Activated naive CD4-positive, alpha-beta T cell treated with anti-CD3 and anti-CD28 coated beads, Interleukin-2, amount 50 U/mL, for 24 hours (primary cell): ENCODE results near the gene UNC5B.

ENCODE experiments used
- H3K27ac Mint-ChIP-seq: one replicate; pipeline ENCODE4 v1.8.0; 2021; ENCODE audit warnings: mild to moderate bottlenecking, mixed read lengths
- H3K27me3 Mint-ChIP-seq: one replicate; pipeline ENCODE4 v1.8.0; 2021; ENCODE audit warnings: mixed read lengths
- H3K36me3 Mint-ChIP-seq: one replicate; pipeline ENCODE4 v1.8.0; 2021; ENCODE audit warnings: mixed read lengths
- H3K4me1 Mint-ChIP-seq: one replicate; pipeline ENCODE4 v1.8.0; 2021; ENCODE audit warnings: mixed read lengths
- H3K4me3 Mint-ChIP-seq: one replicate; pipeline ENCODE4 v1.8.0; 2021; ENCODE audit warnings: mild to moderate bottlenecking, mixed read lengths
- H3K9me3 Mint-ChIP-seq: one replicate; pipeline ENCODE4 v1.8.0; 2021; ENCODE audit warnings: mixed read lengths

UNC5B gene

DNA sequence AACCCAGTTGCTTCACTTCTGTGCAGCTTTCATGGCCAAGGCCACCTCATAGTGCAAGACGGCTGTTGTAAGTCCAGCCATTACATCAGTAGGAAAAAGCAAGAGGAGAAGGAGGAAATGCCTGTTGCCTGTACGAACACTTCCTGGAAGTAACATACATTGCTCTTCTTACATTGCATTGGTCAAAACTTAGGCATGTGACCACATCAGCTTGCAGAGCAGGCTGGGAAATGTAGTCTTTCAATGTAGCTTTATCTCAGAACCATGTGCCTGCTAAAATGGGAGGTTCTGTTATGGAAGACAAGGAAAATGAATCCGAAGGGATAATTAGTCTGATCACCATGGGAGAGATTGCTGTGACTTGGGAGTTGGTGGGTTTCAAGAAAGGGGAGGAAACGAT, 111.0 kb downstream of the UNC5B start:
- Mint-ChIP-seq H3K4me3 (peak overlapping the region; percentile 20), H3K27ac (no peak overlapping the region), H3K4me1 (peaks cover 32% of the 10 kb centered on the region), H3K36me3 (peaks cover 11% of the 10 kb centered on the region), H3K27me3 (no peaks in the 10 kb centered on the region), H3K9me3 (no peaks in the 10 kb centered on the region)

DNA sequence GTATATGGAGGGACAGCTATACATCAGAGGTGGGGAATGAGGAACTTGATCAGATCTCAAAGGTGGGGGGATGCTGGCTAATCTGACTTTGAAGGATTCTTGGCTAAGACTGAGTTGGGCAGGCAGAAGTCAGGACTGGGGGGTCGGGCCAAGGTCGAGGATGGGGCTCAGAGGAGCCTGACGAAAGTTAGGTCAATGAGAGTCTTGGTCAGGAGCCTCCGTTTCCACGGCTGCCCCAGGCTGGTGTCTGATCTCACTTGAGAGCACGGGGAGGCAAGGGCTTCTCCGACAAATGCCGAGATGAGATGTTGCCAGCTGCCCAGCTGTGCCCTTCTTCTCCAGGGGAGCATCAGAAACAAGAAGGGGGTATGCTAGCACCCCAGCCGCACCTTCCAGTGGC, 112.4 kb downstream of the UNC5B start:
- Mint-ChIP-seq H3K4me1 (peaks cover 26% of the 10 kb centered on the region), H3K27ac (no peak overlapping the region), H3K9me3 (no peaks in the 10 kb centered on the region), H3K36me3 (peaks cover 11% of the 10 kb centered on the region), H3K27me3 (no peaks in the 10 kb centered on the region), H3K4me3 (no peak overlapping the region)

DNA sequence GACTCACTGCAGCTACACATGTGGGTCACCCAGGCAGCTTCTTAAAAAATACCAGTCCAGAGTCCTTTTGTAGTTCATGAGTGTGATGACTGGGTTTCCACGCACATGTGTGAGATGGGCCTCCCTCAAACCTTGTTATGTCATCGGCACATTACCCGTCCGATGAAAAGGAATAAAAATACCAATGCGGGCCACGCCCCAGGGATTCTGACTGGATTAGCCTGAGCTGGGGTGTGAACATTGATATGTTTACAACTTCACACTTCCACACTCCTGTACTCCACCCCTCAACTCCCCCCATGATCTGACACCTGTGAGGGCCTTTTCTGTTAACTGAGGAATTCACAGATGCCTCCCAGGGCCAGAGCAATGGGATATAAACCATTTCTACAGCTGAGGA, 112.9 kb downstream of the UNC5B start:
- H3K27ac Mint-ChIP-seq = no peak overlapping the region
- H3K4me1 Mint-ChIP-seq = peaks cover 21% of the 10 kb centered on the region
- H3K27me3 Mint-ChIP-seq = no peaks in the 10 kb centered on the region

DNA sequence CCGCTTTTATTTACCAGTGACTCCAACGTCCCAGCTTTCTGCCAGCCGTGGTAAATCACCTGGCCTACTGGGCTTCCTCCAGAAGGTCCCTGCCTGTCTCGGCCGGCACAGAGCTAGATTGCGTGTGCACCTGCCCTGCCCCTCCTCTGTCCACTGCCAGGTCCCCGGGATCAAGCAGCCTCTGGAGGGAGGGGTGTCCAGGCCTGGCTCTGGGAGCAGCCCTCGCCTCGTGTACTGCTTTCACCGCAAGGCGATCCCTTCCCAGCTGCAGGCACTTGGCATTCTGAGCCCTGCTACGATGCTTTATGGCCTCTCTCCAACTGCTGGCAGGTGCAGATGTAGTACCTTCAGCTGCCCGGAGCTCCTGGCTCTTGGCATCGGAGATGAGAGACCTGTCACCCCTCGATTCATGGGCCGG, 114.1 kb downstream of the UNC5B start:
- H3K27me3 Mint-ChIP-seq = no peaks in the 10 kb centered on the region
- peaks cover 15% of the 10 kb centered on the region for H3K36me3 Mint-ChIP-seq
- H3K27ac Mint-ChIP-seq = no peak overlapping the region
- peaks cover 17% of the 10 kb centered on the region for H3K4me1 Mint-ChIP-seq
- no peak overlapping the region for H3K4me3 Mint-ChIP-seq
- no peaks in the 10 kb centered on the region for H3K9me3 Mint-ChIP-seq

More for the DNA sequence above, 112.9 kb downstream of the UNC5B start:
- Mint-ChIP-seq H3K36me3 (peaks cover 11% of the 10 kb centered on the region), H3K4me3 (no peak overlapping the region), H3K9me3 (no peaks in the 10 kb centered on the region)

DNA sequence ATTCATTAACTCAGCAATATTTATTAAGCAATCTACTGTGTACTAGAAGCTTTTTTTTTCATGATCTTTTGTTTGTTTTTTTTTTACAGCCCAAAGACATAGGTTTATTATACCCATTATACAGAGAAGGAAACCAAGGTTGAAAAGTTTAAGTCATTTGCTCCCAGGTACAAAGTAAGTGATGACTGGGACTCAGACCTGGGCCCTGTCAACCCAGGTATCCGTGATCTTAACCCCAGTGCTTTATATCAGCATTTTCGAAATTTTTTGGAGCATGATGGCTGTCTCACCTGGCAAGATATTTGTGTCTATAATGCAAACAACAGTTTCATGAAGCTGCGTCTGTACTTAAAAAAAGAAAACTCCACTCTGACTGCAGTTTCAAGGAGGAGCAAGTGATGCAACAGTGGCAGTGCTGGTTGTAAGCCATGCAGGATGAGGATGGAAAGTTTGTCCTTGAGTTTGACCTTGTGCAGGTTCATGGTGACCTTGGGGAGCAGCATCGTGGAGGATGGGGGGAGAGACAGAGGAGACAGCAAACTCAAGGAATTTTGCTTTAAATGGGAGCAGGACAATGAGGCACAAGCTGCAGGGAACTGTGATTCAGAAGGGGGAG, 118.5 kb downstream of the UNC5B start:
- H3K4me3 Mint-ChIP-seq = no peak overlapping the region
- peaks cover 6% of the 10 kb centered on the region for H3K4me1 Mint-ChIP-seq
- no peaks in the 10 kb centered on the region for H3K27me3 Mint-ChIP-seq
- H3K27ac Mint-ChIP-seq = no peak overlapping the region
- no peaks in the 10 kb centered on the region for H3K9me3 Mint-ChIP-seq
- H3K36me3 Mint-ChIP-seq = peaks cover 7% of the 10 kb centered on the region

DNA sequence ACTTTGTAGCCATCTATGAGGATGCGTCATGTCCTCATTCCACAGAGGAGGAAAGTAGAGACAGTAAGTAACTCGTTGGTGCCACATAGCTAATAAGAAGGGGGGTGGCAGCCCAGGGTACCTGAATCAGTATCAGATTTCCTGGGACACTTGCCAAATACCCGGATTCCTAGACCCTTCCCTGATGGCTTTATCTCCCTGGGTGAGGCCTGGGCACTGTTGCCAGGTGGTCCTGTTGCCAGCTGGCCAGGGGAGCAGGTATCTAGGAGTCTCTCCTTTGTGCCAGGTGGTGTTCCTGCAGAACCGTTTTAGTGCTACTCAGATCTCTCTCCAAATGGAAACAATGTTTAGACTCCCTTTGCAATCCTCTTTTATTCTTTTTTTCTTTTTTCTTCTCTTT, 119.4 kb downstream of the UNC5B start:
- Mint-ChIP-seq H3K4me3 (no peak overlapping the region), H3K4me1 (peaks cover 6% of the 10 kb centered on the region), H3K27me3 (no peaks in the 10 kb centered on the region), H3K27ac (no peak overlapping the region), H3K9me3 (no peaks in the 10 kb centered on the region), H3K36me3 (peaks cover 7% of the 10 kb centered on the region)

DNA sequence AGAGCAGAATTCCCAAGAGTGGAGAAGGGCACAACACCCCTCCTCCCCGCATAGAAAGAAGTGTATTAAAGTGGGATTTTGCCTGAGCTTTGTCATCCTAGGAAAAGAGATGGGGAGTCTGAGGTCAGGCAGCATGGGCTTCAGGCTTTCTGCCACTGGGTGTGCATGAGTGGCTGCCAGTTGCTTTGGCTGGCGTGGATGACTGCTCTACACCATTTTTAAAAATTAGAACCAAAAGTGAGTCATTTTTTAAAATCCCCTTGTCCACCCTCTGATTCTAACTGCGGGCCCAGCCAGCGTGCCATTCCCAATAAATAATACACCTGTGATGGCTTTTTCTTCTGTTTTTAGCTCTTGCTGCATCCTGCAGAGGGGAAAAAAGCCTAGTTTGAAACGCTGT, 120.1 kb downstream of the UNC5B start:
- H3K9me3 Mint-ChIP-seq = no peaks in the 10 kb centered on the region
- H3K36me3 Mint-ChIP-seq = peaks cover 4% of the 10 kb centered on the region

DNA sequence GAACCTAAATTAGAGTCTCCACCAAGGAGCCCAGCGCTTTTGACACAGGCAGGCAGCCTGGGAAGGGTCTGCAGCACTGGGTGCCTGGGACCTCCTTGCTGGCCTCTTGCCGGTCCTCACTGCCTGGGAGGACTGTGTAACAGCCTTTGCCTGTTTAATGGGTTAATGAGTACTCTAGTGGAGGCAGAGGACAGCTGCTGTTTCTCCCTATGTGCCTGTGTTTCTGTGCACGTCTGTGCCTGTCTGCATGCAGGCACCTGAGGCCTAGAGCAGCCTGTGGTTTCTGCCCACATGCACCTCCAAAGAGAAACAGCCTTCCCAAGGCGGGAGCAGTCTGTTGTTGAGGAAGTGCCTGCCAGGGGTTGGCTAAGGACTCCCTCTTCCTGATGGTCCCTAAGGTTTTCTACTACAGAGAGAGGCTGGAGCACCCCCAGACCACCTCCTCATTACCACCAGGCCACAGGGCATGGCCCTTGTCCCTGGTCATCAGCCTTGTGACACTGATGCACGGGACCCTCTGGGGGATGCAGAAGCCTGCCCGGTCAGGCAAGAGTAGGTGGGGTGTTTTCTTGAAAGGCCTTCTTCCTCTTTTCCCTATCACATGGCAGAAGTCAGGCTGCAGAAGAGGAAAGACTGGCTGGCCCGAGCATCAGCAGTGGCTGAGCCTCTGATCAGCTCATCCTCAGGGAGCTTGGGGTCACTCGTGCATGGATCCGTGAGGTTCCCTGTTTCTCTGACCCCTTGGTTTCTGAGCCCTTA, 120.9 kb downstream of the UNC5B start:
- Mint-ChIP-seq H3K27ac (no peak overlapping the region), H3K4me1 (peaks cover 6% of the 10 kb centered on the region), H3K36me3 (peaks cover 4% of the 10 kb centered on the region), H3K9me3 (no peaks in the 10 kb centered on the region), H3K4me3 (no peak overlapping the region), H3K27me3 (no peaks in the 10 kb centered on the region)

More for the DNA sequence above, 120.1 kb downstream of the UNC5B start:
- H3K4me3 Mint-ChIP-seq = no peak overlapping the region
- peaks cover 6% of the 10 kb centered on the region for H3K4me1 Mint-ChIP-seq
- H3K27ac Mint-ChIP-seq = no peak overlapping the region
- H3K27me3 Mint-ChIP-seq = no peaks in the 10 kb centered on the region

DNA sequence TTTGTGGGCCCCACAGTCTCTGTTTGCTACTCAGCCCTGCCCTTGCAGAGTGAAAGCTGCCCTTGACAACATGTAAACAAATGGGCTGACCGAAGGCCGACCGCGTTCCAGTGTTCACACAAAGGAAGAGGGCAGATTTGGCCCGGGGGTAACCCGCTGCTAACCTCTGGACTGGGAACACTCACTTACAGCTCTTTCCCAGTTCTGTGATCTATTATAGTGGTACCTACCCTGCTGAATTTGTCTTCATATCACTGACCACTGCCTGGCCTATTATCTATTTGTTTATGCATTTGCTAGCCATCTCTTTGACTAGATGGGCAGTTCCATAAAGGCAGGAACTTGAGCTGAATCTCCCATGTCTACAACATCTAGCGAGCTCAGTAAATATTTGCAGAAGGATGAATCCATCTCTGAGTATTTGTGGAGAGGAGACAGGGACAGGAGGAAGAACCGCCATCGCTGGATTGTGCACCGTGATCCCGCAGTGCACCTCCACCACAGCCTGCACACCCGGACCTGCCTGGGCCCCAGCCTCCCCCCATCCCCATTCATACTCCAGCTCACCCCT, 121.9 kb downstream of the UNC5B start:
- peaks cover 6% of the 10 kb centered on the region for H3K4me1 Mint-ChIP-seq
- no peaks in the 10 kb centered on the region for H3K9me3 Mint-ChIP-seq
- H3K4me3 Mint-ChIP-seq = no peak overlapping the region
- H3K27ac Mint-ChIP-seq = no peak overlapping the region
- H3K27me3 Mint-ChIP-seq = no peaks in the 10 kb centered on the region
- peaks cover 4% of the 10 kb centered on the region for H3K36me3 Mint-ChIP-seq

DNA sequence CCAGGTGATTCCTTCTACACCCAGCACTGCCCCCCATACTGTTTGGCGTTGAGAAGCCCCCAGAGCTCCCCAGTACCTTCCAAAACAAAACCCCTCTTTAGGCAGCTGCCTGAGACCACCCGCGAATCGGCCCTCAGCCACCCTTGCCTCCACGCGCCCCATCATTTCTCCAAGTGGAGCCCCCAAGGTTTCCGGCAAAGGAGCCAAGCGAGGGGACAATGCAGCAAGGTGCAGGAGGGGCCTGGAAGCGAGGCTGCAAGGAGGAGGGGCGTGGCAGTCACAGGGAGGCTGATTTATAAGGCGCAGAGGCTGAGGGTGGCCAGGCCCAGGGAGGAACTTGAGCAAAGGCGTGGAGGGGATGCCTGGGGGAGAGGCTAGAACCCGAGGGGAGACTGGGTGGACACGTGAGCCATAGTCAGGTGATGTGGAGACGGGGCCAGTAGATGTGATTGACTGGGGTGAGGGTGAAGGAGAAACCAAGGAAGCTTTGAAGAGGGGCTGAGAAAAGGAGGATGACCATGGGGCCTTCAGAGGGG, 122.9 kb downstream of the UNC5B start:
- Mint-ChIP-seq H3K36me3 (peaks cover 4% of the 10 kb centered on the region), H3K9me3 (no peaks in the 10 kb centered on the region), H3K27me3 (no peaks in the 10 kb centered on the region), H3K4me3 (no peak overlapping the region), H3K4me1 (peaks cover 6% of the 10 kb centered on the region), H3K27ac (no peak overlapping the region)

DNA sequence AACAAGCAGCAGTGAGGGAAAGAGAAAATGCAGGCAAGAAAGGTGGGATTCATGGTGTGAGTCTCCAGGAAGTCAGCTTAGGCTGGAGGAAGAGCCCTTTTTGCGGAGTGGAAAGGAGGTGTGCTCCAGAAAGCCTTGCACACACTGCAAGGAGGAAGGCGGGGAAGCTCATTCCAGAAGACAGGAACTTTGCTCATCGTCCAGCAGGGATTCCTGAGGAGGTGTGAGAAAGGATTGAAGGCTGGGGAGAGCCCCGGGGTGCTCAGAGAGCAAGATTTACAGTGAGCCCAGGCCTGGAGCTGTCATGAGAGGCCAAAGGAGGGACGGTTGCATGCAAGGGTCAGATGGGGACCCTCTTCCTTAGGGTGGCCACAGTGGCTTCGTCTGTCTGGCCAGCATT, 124.3 kb downstream of the UNC5B start:
- Mint-ChIP-seq H3K9me3 (no peaks in the 10 kb centered on the region), H3K4me1 (peaks cover 3% of the 10 kb centered on the region), H3K36me3 (no peaks in the 10 kb centered on the region), H3K27ac (no peak overlapping the region), H3K4me3 (no peak overlapping the region), H3K27me3 (no peaks in the 10 kb centered on the region)

DNA sequence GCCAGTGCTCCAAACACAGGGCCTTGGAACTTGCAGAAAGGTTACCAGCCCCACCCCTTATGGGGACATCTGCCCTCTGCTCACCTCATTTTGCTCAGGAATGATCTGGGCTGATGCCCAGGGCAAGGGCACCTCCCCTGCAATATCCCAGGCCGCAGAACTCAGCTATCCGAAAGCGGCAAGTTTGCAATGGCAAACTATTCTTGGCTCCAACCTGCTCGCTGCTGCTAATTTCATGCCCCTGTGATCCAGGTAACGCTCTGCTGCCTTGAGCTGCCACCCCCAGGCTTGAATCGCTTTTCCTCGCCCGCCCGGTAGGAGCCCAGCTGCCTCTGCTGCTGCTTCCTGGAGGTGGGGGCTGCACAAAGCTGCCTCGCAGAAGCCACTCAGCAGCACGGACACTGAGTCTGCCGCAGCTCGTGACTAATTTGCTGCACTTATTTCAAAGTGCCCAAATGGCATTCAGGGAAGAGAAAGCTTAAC, 124.9 kb downstream of the UNC5B start:
- no peak overlapping the region for H3K4me3 Mint-ChIP-seq
- H3K36me3 Mint-ChIP-seq = no peaks in the 10 kb centered on the region
- no peaks in the 10 kb centered on the region for H3K27me3 Mint-ChIP-seq
- peaks cover 3% of the 10 kb centered on the region for H3K4me1 Mint-ChIP-seq
- no peak overlapping the region for H3K27ac Mint-ChIP-seq
- H3K9me3 Mint-ChIP-seq = no peaks in the 10 kb centered on the region

DNA sequence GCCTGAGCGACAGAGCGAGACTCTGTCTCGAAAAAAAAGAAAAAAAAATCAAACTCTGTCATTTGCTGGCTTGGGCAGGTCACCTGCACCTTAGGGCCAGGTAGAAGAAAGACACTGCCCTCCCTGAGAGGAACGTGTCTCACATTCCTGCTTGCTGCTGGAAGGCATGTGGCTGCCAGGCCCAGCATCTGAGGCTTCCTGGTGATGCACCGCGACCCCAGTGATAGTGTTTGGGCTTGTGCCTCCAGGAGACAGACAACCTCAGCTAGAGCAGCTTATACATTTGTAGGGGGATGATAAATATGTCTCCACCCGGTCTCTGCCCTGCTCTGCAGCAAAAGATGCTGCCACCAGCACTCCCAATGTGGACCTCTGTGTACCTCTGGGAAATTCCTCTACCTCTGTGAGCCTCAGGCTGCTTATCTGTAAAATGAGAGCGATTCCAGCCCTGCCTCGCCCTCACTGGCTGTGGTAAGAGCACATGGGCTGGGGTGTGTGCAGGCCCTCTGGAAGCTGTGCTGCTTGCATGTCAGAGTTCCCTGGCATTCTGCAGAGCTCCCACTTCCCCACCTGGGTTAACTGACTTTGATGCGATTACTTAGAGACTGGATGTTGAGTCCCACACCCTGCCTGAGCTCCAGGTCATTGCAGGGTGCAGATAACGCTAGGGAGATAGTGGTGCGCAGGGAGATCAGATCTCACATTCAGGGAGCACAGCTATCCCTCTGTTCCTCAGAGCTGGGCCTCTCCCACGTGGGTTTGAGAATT, 126.5 kb downstream of the UNC5B start:
- no peak overlapping the region for H3K4me3 Mint-ChIP-seq
- no peaks in the 10 kb centered on the region for H3K36me3 Mint-ChIP-seq
- H3K27ac Mint-ChIP-seq = no peak overlapping the region
- H3K27me3 Mint-ChIP-seq = no peaks in the 10 kb centered on the region
- no peaks in the 10 kb centered on the region for H3K9me3 Mint-ChIP-seq
- H3K4me1 Mint-ChIP-seq = no peaks in the 10 kb centered on the region

DNA sequence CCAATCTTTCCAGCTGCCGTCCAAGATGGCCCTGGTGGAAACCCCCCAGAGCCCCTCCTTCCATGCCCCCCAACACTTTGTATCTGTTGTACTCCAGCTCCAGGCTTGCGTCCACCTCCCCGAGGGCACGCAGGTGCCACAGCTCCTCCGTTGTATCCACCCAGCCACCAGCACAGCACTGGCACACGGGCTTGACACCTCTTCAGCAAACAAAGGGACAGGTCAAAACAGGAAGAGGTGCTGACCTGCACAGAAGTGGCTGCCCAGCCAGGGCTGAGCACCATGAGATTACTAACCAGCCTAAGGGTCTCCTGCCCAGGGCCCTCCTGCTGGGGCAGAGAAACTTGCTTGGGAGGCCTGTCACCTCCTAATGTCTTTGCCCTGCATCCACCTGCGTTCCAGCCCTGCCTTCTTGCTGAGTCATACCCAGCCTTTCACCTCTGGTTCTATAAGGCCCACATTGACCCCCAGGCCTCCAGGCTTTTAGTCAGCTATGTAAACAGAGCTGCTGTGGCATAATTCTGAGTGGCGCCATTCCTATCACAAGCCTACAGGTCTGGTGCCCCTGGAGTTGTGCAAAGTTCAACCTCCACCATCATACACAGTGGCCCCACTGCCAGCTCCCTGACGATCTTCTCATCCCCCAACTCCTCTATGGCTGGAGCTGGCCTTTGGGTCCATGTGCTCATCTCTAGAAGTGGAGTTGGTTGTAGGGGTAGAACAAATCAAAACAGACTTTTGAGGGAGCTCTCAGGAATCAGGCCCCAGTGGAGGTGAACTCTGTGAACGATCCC, 127.6 kb downstream of the UNC5B start:
- Mint-ChIP-seq H3K9me3 (no peaks in the 10 kb centered on the region), H3K27ac (no peak overlapping the region), H3K36me3 (no peaks in the 10 kb centered on the region), H3K27me3 (no peaks in the 10 kb centered on the region), H3K4me1 (no peaks in the 10 kb centered on the region), H3K4me3 (no peak overlapping the region)
